ENCODE data around the gene PCMTD2. TPM values are rescaled to one million over a fixed set of nuclear protein-coding genes. Genes with fewer than 3 reads are reported as not detected.
"Not testable (repeated sequence)": the region's sequence is repeated elsewhere in the genome, so short reads cannot be mapped to it uniquely, and the experiment has no call there.

Gene PCMTD2
- total RNA-seq, 1 donor from 2014 or later = 40.5 TPM

GRCh38 chr20:64223526-64224067 lies 32.0 kb upstream of the PCMTD2 start:
- DNase-seq (ENCODE audit: low read depth in 2 of 2) = peak in 1 of 2 donors; percentile 41

- peak in 1 of 2 donors; percentile 86 for DNase-seq (ENCODE audit: low read depth in 2 of 2)
These were observed 31.0 kb upstream of the PCMTD2 start for GRCh38 chr20:64224351-64225170.

DNA sequence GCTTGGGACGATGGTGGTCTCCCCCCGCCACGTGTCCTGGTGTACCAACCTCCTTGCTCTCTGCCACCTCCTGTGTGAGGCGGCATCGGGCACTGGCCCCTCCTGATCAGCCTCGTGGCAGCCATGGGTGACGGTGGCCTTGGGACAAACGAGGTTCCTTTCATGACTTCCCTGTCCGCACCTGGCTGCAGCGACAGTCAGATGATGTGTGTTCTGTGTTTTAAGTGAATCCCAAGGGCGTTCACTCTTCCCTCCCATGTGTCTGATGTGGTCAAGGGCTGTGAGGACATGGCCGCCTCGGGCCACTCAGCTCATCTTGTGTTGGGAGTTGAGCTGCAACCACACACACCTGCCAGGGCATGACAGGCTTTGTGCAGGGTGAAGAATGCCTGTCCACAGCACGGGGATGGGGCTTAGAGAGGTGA lies 30.4 kb upstream of the PCMTD2 start:
- no peak for DNase-seq (ENCODE audit: low read depth in 2 of 2)

DNA sequence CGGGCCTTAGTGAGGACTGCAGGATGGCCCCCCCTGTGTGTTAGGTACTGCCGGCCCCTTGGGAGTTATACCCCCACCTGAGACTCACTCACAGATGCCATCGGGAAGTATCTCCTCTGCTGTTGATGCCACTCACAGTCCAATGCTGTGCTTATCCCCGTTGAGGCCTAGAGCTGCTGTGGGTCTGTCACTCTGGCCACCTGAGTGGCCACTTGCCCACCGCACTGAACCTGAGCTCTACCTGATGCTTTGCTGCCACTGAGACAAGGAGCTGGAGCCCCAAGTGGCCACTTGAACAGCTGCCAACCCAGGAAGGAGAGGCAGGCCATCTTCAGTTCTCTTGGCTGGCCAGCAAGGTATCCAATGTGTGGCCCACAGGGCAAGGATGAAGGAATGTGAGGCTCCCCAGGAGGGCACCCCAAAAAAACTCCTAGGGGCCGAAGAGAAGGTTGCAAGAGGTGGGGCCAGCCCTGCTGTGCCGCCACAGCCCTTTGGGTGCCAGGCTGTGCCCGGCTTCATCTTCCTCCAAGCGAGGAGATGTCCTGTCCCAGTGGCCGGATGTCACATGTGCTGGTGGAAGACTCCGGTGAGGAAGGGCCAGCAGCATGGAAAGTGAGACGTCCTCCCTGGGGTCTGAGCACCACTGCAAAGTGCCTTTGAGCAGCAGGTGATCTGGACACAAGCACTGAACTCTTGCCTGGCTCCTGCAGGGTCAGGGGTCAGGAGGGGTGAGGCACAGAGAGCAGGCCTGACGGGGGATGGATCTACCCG lies 29.5 kb upstream of the PCMTD2 start:
- DNase-seq (ENCODE audit: low read depth in 2 of 2) = no peak

DNA sequence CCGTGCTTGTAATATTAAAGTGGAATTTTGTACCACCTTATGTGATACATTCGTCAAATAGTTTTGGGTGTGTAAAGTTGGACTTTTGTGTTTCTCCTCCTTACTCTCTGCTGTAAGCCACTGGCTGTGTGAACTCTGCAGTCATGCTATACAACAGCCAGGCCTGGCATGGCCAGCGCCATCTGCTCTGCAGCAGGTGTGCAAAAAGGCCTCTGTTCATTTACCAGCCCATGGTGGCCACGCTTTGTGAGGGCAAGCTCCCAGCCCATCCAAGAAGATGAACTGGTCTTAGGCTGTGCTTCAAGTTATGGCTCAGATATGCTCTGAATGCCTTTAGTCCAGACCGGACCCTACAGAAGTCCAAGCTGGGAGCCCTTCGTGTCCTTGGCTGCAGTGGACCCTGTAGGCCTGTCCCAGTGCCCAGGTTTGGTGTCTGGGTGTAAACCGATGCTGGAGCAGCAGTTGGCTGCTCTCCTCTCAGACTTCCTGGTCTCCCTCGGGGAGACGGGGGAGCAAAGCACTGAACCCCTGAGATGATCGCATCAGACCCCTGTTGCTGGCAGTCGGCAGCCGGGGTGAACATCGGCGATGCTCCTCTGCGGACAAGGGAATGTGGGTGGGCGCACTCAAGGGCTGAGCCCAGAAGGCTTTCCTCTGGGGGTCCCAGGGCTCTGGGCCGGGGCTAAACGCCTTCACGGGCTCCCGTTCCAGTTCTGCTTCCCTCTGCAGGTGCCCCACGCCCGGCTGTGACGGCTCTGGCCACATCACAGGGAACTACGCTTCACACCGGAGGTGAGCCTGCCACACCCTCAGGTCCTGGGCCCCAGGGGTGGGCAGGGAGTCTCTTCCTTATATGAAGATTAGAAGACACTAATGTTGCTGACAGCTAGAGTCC lies 28.6 kb upstream of the PCMTD2 start:
- DNase-seq (ENCODE audit: low read depth in 2 of 2) = no peak

- DNase-seq (ENCODE audit: low read depth in 2 of 2) = no peak
These were observed 27.4 kb upstream of the PCMTD2 start for GRCh38 chr20:64228086-64228653.

DNA sequence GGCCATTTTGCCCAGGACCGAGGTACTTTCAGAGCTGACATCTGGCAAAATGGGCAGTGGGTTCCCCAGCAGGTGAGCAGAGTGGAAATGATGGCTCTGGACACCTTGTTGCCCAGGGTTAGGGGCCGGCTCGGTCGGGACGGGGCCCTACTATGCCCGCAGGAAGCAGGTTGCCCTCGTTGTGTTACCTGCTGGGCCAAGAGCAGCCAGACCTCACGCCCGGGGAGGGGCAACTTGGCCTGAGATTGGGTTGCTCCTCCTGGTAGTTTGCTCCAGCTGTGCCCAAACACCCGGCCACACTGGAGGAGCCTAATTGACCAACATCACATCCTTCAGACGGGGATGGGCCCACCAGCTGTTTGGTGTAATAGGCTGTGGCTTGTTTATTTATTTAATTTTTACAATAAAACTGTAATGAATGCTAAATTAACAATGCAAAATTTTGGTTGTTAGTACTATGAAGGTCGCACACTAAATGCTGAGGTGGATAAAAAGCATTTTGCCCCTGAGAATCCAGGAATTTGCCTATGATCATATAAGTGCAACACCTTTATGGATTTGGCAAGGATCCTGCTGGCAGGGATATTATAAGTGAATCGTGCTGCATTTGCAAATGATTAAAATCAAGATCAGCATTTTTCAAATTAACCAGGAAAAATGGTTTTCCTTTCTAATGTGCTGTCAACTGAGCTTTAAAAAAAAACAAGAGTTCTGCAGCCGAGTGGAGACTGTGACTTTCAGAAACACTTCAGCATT lies 26.6 kb upstream of the PCMTD2 start:
- no peak for DNase-seq (ENCODE audit: low read depth in 2 of 2)

DNA sequence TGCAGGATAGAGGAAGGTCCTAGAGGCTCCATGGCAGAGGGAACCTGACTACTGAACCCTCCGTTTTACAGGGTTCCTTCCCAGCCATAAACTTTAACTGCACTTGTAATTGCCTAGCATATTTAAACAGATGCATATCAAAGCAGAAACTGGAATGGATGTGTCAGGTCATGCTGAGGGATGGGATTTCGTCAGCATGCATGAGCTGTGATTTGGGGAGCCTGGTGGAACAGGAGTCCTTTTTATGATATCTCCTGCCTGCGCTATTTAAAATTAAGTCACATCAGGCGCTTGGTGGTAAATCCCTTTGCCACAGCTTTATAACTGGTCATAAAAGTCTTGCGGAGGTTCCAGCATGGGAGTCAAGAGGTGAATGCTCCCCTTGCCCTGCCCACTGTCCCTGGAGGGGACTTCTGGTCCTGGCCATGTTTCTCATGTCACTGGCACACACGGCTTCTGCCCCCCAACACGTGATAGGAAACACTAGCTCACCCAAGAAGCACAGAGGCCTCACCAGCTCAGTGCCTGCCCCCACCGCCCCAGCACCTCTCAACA lies 26.0 kb upstream of the PCMTD2 start:
- DNase-seq (ENCODE audit: low read depth in 2 of 2) = no peak

- peak in 1 of 2 donors; percentile 20 for DNase-seq (ENCODE audit: low read depth in 2 of 2)
These were observed 24.9 kb upstream of the PCMTD2 start for GRCh38 chr20:64230461-64231145.

DNA sequence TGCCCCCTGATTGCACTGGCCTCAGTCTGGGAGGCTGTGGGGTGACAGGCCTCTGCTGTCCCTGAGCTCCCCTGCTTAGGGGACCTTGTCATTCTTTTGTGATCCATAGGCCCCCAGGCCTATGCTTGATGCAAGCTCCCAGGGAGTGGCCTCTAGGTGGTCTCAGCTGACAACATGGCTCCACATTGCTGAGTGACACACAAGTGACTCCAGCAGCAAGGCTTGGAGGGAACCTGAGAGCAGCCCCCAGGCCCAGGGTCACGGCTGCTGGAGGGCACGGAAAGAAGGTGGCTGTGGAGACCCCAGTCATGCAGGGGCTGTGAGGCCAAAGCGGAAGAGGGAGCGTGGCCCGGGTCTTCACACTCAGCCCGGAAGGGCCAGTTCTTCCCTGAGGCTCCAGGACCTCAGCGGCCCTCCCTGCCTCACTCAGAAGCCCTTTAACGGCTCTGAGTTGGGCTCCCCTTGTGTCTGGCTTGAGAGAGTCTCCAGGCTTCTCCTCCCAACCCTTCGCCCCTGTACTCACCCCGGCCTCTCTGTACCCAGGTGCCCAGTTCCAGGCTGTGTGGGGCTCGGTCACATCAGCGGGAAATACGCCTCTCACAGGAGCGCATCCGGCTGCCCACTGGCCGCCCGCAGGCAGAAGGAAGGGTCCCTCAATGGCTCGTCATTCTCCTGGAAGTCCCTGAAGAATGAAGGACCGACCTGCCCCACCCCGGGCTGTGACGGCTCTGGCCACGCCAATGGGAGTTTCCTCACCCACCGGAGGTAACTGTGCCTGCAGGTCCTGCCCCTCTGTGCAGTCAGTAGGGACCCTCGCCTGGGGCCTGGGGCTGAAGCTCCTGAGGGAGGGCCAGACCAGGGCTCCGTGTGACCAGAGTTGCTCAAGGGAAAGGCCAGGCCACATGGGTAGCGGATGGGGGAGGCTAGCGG lies 23.7 kb upstream of the PCMTD2 start:
- no peak for DNase-seq (ENCODE audit: low read depth in 2 of 2)

DNA sequence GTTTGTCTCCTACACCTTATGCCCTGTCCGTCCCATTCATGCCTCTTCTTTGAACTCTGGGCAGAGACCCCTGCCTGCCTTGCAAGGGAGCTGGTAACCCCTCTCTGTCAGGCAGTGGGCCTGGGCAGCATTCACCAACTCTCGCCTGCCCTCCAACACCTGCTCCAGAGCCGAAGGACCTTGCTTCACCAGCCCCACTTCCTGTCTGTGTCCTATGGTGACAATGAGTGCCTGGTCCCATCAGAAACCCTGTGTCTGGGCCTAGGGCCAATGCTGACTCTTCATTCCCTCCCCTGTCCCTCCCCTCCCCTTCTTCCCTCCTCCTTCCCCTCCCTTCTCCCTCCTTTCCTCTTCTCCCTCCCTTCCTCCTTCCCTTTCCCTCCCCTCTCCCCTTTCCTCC lies 22.8 kb upstream of the PCMTD2 start:
- DNase-seq (ENCODE audit: low read depth in 2 of 2) = no peak

- DNase-seq (ENCODE audit: low read depth in 2 of 2) = no peak
These were observed 21.8 kb upstream of the PCMTD2 start for GRCh38 chr20:64233725-64234124.

DNA sequence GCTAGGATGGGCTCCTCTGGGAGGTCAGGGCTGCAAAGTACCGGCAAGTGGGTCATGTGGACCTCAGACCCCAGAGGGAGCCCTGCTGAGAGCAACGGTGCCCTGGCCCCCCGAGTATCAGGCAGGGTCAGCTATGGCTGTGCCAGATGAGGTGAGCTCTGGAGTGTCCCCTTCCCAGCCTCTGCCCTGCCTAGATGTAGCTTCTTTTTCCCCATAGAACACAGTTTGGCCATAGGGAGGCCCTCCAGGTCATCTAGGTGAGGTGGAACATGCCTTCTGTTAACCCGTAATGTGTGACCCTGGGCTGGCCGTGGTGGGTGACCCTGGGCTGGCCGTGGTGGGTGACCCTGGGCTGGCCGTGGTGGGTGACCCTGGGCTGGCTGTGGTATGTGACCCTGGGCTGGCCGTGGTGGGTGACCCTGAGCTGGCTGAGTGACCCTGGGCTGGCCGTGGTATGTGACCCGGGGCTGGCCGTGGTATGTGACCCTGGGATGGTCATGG lies 21.2 kb upstream of the PCMTD2 start:
- no peak for DNase-seq (ENCODE audit: low read depth in 2 of 2)

GRCh38 chr20:64234921-64235565 lies 20.5 kb upstream of the PCMTD2 start:
- DNase-seq (ENCODE audit: low read depth in 2 of 2) = not testable (repeated sequence)

DNA sequence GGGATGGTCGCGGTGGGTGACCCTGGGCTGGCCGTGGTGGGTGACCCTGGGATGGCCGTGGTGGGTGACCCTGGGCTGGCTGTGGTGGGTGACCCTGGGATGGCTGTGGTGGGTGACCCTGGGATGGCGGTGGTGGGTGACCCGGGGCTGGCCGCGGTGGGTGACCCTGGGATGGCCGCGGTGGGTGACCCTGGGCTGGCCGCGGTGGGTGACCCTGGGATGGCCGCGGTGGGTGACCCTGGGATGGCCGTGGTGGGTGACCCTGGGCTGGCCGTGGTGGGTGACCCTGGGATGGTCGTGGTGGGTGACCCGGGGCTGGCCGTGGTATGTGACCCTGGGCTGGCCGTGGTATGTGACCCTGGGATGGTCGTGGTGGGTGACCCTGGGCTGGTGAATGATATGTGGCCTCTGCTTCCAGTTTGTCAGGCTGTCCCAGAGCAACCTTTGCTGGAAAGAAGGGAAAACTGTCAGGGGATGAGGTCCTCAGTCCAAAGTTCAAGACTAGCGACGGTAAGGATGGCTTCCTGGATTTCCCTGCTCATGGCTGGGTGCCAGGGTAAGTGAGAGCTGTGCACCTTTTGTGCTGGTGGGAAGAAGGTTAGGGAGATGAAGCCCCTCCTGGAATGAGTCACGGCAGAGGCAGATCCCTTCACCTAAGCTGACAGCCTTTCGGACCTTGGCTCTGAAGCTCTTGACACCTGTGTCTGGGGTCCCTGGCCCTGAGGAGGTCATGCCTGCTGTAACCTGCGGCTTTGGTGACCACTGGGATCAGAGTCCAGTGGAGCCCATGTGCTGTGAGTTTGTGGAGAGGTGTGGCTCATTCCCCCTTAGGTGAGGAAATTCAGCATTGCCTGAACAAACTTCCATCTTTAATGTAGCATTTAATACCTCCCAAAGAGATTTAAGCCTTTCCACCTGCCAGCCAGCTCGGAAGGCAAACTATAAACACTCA lies 19.1 kb upstream of the PCMTD2 start:
- no peak for DNase-seq (ENCODE audit: low read depth in 2 of 2)

GRCh38 chr20:64237316-64237715 lies 18.2 kb upstream of the PCMTD2 start:
- no peak for DNase-seq (ENCODE audit: low read depth in 2 of 2)

Data from lung microvascular endothelial cell (primary cell).